HG02870 (cell line): ENCODE measurements around the gene ADCY10.

Experiments
- ATAC-seq: cut with Tn5 transposase; IDR thresholded peaks from one replicate; pipeline ENCODE4 v1.9.1; 2021; ENCODE audit warnings: mild to moderate bottlenecking, moderate library complexity; ENCODE audit not compliant: unreplicated experiment

Gene ADCY10

DNA sequence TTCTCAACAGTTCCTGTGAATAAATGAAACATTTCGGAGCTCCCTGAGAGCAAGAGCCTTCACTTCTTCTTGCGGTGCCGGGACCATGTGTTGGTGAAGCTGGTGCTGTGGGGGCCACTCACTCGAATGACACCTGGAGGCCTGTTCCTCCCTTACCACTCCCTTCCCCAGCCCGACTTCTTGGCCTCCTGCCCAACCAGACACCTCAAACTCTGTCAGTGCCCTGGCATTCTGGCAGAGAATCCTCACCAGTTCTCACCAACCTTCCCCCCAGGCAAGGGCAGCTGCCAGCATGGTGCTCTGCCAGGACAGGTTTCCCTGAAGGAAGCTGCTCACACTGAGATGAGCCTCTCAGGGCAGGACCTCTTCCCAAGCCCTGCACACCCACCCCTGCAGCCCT lies 123.8 kb downstream of the ADCY10 start:
- no peak for ATAC-seq

- no peak for ATAC-seq
Observed at GRCh38 chr1:167789501-167789900, 124.4 kb downstream of the ADCY10 start.

- no peak for ATAC-seq
Observed at GRCh38 chr1:167786502-167786901, 127.4 kb downstream of the ADCY10 start.

GRCh38 chr1:167784876-167785550 lies 128.9 kb downstream of the ADCY10 start:
- ATAC-seq = no peak

DNA sequence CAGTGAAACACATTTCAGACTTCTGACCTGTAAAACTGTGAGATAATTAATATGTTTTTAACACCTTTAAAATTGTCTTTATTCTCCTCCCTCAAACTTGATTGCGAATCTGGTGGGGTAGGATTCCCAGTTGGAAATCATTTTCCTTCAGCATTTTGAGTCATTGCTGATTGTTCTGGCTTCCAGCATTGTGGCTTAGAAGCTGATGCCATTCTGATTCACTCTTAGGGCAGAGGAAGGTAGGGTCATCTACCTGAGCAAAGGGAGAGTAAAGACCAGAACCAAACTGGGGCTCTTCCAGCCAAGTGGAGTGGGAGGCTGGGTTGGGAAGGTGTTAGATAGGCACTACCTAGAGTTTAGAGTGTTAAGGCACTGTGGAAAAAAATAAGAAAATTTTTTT lies 131.0 kb downstream of the ADCY10 start:
- ATAC-seq = no peak

DNA sequence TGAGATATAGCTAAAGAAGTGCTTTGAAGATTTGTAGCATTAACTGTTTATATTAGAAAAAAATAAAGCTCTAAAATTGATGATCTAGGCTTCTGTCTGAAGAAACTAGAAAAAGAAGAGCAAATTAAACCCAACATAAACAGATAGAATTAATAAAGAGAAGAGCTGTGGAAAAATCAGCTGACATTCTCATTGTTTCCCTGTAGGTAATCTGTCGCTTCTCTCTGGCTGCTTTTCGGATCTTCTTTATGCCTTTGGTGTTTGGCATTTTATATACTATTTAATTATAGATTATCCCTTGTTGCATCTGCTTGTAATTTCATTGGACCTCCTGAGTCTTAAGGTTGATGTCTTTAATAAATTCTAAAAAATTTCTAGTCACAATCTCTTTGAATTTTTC lies 132.4 kb downstream of the ADCY10 start:
- no peak for ATAC-seq

GRCh38 chr1:167777269-167777650 lies 136.7 kb downstream of the ADCY10 start:
- ATAC-seq = no peak

DNA sequence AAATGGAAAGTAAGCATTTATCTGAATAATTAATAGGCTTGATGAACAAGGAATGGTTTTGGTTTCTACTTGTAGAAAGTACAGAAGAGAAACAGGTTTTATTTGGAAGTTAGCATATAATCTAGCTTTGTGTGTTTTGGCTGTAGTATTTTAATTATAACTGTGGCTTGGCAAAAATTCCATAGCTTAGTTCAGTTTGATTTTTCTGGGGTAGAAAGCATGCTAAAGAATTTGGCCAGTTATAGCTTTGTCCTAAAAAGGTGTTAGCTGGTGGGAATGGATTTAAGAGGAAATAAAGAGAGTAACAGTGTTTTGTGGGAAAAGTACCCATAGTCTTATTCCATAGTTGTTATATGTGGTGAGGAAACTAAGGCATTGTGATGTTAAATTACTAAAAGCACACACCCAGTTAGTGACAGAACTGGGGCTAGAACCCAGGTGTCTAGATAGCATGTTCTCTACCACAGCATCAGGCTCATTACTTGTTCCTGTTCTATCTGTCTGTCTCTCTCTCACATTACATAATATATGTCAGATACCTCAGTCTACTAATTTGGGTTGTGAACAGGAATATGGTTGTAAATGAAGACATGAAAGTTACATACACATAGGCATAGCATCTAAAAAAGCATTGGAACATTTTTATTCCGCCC lies 137.2 kb downstream of the ADCY10 start:
- ATAC-seq = no peak

- no peak for ATAC-seq
Observed at GRCh38 chr1:167776151-167776550, 137.8 kb downstream of the ADCY10 start.

DNA sequence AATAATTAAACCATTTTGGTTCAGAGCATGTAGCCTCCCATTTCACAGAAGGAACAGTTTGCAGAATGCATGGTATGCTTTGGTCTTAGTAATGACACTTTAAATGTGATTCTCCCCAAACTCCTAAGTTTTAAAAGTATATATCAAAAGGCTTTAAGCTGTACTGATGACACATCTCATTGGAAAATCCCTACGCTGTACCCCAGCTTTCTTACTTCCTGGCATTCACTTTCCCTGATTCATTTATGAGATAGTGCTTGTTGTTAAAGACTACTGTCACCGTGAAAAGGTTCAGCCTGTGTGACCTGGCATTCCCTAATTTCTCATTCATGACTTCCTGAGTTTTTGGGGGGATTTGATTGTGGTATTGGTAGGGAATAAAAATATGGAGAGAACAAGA lies 138.8 kb downstream of the ADCY10 start:
- ATAC-seq = no peak

GRCh38 chr1:167774710-167775109 lies 139.2 kb downstream of the ADCY10 start:
- ATAC-seq = no peak

DNA sequence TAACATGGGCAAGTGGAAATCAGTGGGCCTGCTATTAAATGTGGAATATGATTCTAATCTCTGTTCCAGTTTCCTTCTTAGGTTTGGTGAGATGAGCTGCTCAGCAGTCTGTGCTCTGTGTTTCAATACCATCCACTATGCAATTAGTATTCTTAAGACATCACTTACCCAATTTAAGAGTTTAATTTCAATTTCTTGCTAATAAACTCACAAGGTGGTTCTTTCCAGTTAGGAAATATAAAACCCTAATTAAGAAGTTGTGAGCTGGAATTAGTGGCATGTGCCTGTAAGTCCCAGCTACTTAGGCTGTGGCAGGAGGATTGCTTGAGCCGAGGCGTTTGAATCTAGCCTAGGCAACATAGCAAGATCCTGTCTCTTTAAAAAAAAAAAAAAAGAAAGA lies 140.4 kb downstream of the ADCY10 start:
- no peak for ATAC-seq

- no peak for ATAC-seq
Observed at GRCh38 chr1:167772436-167772835, 141.5 kb downstream of the ADCY10 start.

DNA sequence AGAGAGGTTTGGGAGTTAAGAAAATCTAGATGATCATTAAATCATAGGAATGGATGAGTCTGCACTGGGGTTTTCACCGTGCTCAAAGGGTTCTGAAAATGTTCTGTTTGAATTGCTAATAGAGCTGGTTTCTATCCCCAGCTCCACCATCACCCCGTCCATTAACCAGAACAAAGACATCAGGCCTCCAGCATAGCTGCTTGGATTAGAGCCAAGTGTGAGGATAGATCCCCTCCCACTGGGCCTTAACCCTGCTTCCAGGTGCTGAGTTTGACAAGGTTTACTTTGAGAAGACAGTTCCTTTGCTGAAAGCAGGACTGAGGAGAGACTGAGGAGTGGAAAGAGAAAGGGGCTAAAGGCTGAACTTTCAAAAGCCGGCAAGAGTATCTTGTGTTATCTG lies 143.8 kb downstream of the ADCY10 start:
- ATAC-seq = no peak

GRCh38 chr1:167767761-167768160 lies 146.2 kb downstream of the ADCY10 start:
- no peak for ATAC-seq

DNA sequence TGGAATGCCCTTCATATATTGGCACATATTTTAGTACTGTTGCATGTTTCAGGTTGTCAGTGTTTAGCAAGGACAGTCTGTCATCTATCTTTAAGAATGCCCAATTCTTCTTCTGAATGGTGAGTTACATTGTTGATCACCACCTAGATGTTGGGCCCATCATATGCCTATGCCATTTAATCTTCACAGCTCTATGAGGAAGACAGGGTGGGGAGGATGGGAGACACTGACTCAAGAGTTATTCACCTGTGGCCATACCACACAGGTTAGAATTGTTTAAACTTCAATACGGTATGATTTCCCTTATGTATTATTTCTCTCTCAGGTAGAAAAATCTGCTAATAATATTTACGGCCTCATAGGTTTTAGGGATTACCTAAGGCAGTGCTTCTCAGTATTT lies 147.4 kb downstream of the ADCY10 start:
- no peak for ATAC-seq

DNA sequence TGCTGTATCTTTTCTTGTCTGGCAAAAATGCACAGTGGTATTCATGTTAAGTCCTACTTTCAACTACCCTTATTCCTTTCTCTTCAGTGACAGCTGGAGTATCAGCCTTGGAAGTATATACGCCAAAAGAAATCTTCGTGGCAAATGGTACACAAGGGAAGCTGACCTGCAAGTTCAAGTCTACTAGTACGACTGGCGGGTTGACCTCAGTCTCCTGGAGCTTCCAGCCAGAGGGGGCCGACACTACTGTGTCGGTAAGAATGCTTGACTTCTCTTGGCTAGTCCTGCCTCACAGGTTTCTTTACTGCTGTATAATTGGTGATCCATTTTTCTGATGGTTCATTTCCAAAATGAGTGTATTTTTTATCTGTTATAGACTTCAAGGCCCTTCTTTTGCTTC lies 148.4 kb downstream of the ADCY10 start:
- no peak for ATAC-seq

GRCh38 chr1:167764458-167765330 lies 149.2 kb downstream of the ADCY10 start:
- ATAC-seq = no peak

- ATAC-seq = no peak
Observed at GRCh38 chr1:167763525-167764220, 150.3 kb downstream of the ADCY10 start.

- ATAC-seq = no peak
Observed at GRCh38 chr1:167762061-167762746, 151.7 kb downstream of the ADCY10 start.

- ATAC-seq = no peak
Observed at GRCh38 chr1:167761400-167761799, 152.5 kb downstream of the ADCY10 start.
